GM21381 (cell line): Measurements from ENCODE around the gene ERVMER34-1.

Source experiments
- ATAC-seq: cut with Tn5 transposase; IDR thresholded peaks from one replicate; pipeline ENCODE4 v1.9.1; 2021; ENCODE audit warnings: mild to moderate bottlenecking, moderate library complexity; ENCODE audit not compliant: unreplicated experiment

Gene ERVMER34-1

GRCh38 chr4:52721968-52722815, 29.0 kb downstream of the ERVMER34-1 start:
- peak; percentile 93 for ATAC-seq

- ATAC-seq = no peak
Observed at GRCh38 chr4:52718123-52718522, 33.1 kb downstream of the ERVMER34-1 start.

- no peak for ATAC-seq
Observed at GRCh38 chr4:52716364-52717151, 34.7 kb downstream of the ERVMER34-1 start.

- ATAC-seq = no peak
Observed at GRCh38 chr4:52715914-52716313, 35.3 kb downstream of the ERVMER34-1 start.

- no peak for ATAC-seq
Observed at GRCh38 chr4:52715255-52715897, 35.8 kb downstream of the ERVMER34-1 start.

GRCh38 chr4:52714597-52715254, 36.5 kb downstream of the ERVMER34-1 start:
- no peak for ATAC-seq

GRCh38 chr4:52713456-52713937, 37.7 kb downstream of the ERVMER34-1 start:
- ATAC-seq = no peak

- ATAC-seq = peak; percentile 88
Observed at GRCh38 chr4:52712251-52713130, 38.7 kb downstream of the ERVMER34-1 start.

- ATAC-seq = peak; percentile 2
Observed at GRCh38 chr4:52711834-52712250, 39.4 kb downstream of the ERVMER34-1 start.

GRCh38 chr4:52711272-52711671, 40.0 kb downstream of the ERVMER34-1 start:
- no peak for ATAC-seq

GRCh38 chr4:52709155-52709554, 42.1 kb downstream of the ERVMER34-1 start:
- no peak for ATAC-seq

- ATAC-seq = no peak
Observed at GRCh38 chr4:52704661-52705060, 46.6 kb downstream of the ERVMER34-1 start.

GRCh38 chr4:52704133-52704532, 47.1 kb downstream of the ERVMER34-1 start:
- ATAC-seq = no peak

- ATAC-seq = peak; percentile 89
Observed at GRCh38 chr4:52701207-52701606, 50.0 kb downstream of the ERVMER34-1 start.

- no peak for ATAC-seq
Observed at GRCh38 chr4:52694936-52695335, 56.3 kb downstream of the ERVMER34-1 start.

GRCh38 chr4:52693492-52693891, 57.7 kb downstream of the ERVMER34-1 start:
- ATAC-seq = no peak
